ENCODE data around the gene FOXD1. TPM values are rescaled to one million over a fixed set of nuclear protein-coding genes. Genes with fewer than 3 reads are reported as not detected.

FOXD1 gene
- polyA plus RNA-seq, 1 donor from 2014 or later: not detected

DNA sequence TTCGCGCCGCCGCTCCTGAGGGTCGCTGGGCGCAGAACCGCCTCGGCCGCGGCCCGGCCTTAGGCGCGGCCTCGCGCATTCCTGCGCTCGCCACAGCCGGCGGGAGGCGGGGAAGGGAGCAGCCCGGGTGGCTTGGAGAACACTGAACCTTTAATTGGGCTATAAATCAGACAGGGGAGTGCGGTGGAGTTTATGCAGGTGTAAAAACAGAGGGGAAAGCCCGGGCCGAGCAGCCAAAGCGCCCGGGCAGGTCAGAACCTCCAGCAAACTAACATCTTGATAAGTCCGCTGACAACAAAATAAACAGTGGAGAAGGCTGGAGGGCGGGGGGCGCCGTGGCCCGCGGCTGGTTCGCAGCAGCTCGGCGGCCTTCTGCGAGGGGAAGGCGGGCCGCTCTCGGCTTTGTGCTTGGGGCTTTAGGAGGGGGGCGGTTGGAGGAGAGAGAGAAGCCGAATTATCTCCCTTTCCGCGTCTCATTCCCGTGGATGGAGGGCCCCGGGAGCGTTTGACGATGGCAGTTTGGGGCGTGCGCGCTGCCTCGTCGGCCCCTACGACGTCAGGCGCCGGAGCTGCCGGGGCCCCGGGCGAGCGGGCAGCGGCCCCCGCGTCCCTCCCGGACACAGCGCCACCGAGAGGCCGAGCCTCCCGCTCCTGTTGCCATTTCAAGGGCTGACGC lies 11.3 kb downstream of the FOXD1 start:
- no peak overlapping the region for H2AFZ ChIP-seq (ENCODE audit: low read depth, low read length)
- H3K4me2 ChIP-seq (ENCODE audit: low read length): no peak overlapping the region
- H3K36me3 ChIP-seq (ENCODE audit: insufficient read depth, low read length): no peaks in the 10 kb centered on the region
- no peak overlapping the region for H3K4me3 ChIP-seq (ENCODE audit: low read length)
- H4K20me1 ChIP-seq (ENCODE audit: insufficient read depth): no peaks in the 10 kb centered on the region
- H3K9ac ChIP-seq (ENCODE audit: low read length): no peak overlapping the region
- no peak overlapping the region for H3K27ac ChIP-seq (ENCODE audit: low read length)
- no peaks in the 10 kb centered on the region for H3K79me2 ChIP-seq (replicated peaks; ENCODE audit: insufficient read depth, low read length)
- peaks cover 98% of the 10 kb centered on the region for H3K27me3 ChIP-seq (ENCODE audit: insufficient read depth, low read depth, low read length)
- H3K9me3 ChIP-seq (ENCODE audit: low read length): no peaks in the 10 kb centered on the region
- peak; percentile 100 for TF ChIP-seq EZH2 (IDR thresholded peaks at IDR 0.05; ENCODE audit: borderline replicate concordance, insufficient read depth, low read length, poor library complexity, severe bottlenecking)
- no peak for TF ChIP-seq EP300 (conservative IDR thresholded peaks at IDR 0.05; ENCODE audit: poor library complexity, severe bottlenecking)
- H3K9me2 ChIP-seq (ENCODE audit: insufficient read depth, low read length): no peaks in the 10 kb centered on the region
- H3F3A ChIP-seq (ENCODE audit: insufficient read depth, low read length, poor library complexity, severe bottlenecking): no peaks in the 10 kb centered on the region

GRCh38 chr5:73436535-73437100 lies 12.0 kb downstream of the FOXD1 start:
- Histone ChIP-seq H3K9ac (ENCODE audit: low read length) (no peak overlapping the region), H3K27ac (ENCODE audit: low read length) (no peak overlapping the region), H3F3A (ENCODE audit: insufficient read depth, low read length, poor library complexity, severe bottlenecking) (no peaks in the 10 kb centered on the region), H3K9me3 (ENCODE audit: low read length) (no peaks in the 10 kb centered on the region), H4K20me1 (ENCODE audit: insufficient read depth) (no peaks in the 10 kb centered on the region), H3K9me2 (ENCODE audit: insufficient read depth, low read length) (no peaks in the 10 kb centered on the region), H3K4me2 (ENCODE audit: low read length) (no peak overlapping the region), H2AFZ (ENCODE audit: low read depth, low read length) (no peak overlapping the region), H3K79me2 (replicated peaks; ENCODE audit: insufficient read depth, low read length) (no peaks in the 10 kb centered on the region), H3K4me3 (ENCODE audit: low read length) (no peak overlapping the region), H3K27me3 (ENCODE audit: insufficient read depth, low read depth, low read length) (peaks cover 98% of the 10 kb centered on the region), H3K36me3 (ENCODE audit: insufficient read depth, low read length) (no peaks in the 10 kb centered on the region)
- TF ChIP-seq, protein P1, sequence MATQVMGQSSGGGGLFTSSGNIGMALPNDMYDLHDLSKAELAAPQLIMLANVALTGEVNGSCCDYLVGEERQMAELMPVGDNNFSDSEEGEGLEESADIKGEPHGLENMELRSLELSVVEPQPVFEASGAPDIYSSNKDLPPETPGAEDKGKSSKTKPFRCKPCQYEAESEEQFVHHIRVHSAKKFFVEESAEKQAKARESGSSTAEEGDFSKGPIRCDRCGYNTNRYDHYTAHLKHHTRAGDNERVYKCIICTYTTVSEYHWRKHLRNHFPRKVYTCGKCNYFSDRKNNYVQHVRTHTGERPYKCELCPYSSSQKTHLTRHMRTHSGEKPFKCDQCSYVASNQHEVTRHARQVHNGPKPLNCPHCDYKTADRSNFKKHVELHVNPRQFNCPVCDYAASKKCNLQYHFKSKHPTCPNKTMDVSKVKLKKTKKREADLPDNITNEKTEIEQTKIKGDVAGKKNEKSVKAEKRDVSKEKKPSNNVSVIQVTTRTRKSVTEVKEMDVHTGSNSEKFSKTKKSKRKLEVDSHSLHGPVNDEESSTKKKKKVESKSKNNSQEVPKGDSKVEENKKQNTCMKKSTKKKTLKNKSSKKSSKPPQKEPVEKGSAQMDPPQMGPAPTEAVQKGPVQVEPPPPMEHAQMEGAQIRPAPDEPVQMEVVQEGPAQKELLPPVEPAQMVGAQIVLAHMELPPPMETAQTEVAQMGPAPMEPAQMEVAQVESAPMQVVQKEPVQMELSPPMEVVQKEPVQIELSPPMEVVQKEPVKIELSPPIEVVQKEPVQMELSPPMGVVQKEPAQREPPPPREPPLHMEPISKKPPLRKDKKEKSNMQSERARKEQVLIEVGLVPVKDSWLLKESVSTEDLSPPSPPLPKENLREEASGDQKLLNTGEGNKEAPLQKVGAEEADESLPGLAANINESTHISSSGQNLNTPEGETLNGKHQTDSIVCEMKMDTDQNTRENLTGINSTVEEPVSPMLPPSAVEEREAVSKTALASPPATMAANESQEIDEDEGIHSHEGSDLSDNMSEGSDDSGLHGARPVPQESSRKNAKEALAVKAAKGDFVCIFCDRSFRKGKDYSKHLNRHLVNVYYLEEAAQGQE (IDR thresholded peaks at IDR 0.05; ENCODE audit: borderline replicate concordance): no peak
- TF ChIP-seq EP300 (conservative IDR thresholded peaks at IDR 0.05; ENCODE audit: poor library complexity, severe bottlenecking) (no peak), SMC3 (conservative IDR thresholded peaks at IDR 0.05; ENCODE audit: poor library complexity) (no peak), EZH2 (IDR thresholded peaks at IDR 0.05; ENCODE audit: borderline replicate concordance, insufficient read depth, low read length, poor library complexity, severe bottlenecking) (no peak), POLR2AphosphoS5 (IDR thresholded peaks at IDR 0.05) (no peak), RAD21 (conservative IDR thresholded peaks at IDR 0.05) (no peak), TAF1 (IDR thresholded peaks at IDR 0.05; ENCODE audit: low read depth) (no peak)

DNA sequence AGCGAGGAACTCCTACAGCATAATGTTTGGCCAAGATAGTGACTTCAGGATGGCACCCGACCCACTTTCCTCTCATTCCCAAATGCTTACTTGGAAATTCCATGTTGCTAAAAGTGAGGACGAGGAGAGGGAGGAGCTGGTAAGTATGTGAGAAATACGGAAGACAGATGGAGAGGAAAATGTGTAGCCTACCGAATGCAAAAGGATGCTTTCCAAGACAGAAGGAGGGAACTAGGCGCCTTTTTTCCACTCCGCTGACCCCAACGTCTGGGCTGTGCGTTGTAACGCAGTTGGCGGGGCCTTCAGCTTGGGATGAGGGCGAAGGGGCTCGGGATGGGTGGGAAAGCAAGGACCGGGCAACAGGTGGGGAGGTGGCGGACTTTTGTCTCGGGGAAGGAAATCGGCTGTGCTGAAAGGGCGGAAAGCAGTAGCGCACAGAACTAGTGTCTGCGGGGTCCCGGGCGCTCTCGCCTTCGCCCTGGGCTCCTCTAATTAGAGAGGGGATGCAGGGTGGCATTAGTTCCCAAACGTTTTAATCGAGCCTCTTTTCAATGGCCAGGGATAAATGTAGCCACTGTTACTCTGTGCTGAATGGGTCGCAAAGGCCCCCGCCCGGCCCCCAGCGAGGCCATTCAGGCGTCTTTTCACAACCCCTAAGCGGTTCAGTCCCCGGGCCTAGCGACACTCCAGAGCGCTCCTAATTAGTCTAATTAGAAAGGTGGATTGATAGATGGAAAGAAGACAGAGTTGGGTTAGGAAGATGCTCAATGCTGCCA lies 12.6 kb downstream of the FOXD1 start:
- H3K9ac ChIP-seq (ENCODE audit: low read length): no peak overlapping the region
- H3K9me2 ChIP-seq (ENCODE audit: insufficient read depth, low read length): no peaks in the 10 kb centered on the region
- H3K9me3 ChIP-seq (ENCODE audit: low read length): no peaks in the 10 kb centered on the region
- TF ChIP-seq, protein P1 (IDR thresholded peaks at IDR 0.05; ENCODE audit: borderline replicate concordance): no peak
- TF ChIP-seq SMC3 (conservative IDR thresholded peaks at IDR 0.05; ENCODE audit: poor library complexity) (no peak), TAF1 (IDR thresholded peaks at IDR 0.05; ENCODE audit: low read depth) (no peak), EZH2 (IDR thresholded peaks at IDR 0.05; ENCODE audit: borderline replicate concordance, insufficient read depth, low read length, poor library complexity, severe bottlenecking) (peak; percentile 35), CTCF (IDR thresholded peaks at IDR 0.05; ENCODE audit: poor library complexity, severe bottlenecking) (no peak)
- no peak overlapping the region for H3K4me2 ChIP-seq (ENCODE audit: low read length)
- H3K36me3 ChIP-seq (ENCODE audit: insufficient read depth, low read length): no peaks in the 10 kb centered on the region
- H3F3A ChIP-seq (ENCODE audit: insufficient read depth, low read length, poor library complexity, severe bottlenecking): no peaks in the 10 kb centered on the region
- H4K20me1 ChIP-seq (ENCODE audit: insufficient read depth): no peaks in the 10 kb centered on the region
- H3K79me2 ChIP-seq (replicated peaks; ENCODE audit: insufficient read depth, low read length): no peaks in the 10 kb centered on the region
- no peak overlapping the region for H3K27ac ChIP-seq (ENCODE audit: low read length)
- H2AFZ ChIP-seq (ENCODE audit: low read depth, low read length): no peak overlapping the region
- no peak overlapping the region for H3K4me3 ChIP-seq (ENCODE audit: low read length)
- H3K27me3 ChIP-seq (ENCODE audit: insufficient read depth, low read depth, low read length): peaks cover 98% of the 10 kb centered on the region

Measured in neural cell (in vitro differentiated cells).